Upper lobe of right lung (tissue), 1 donor: ENCODE measurements around the gene IL1RL2. TPM values are rescaled to one million over a fixed set of nuclear protein-coding genes. Genes with fewer than 3 reads are reported as not detected.

Experiments
- ATAC-seq: fragments of 200-7000 bp; cut with Tn5 transposase; one replicate; pipeline ENCODE4 v1.9.1; 2020; ENCODE audit warnings: mild to moderate bottlenecking, moderate library complexity
- DNase-seq: peaks from one replicate; pipeline ENCODE4 v3.0.0-alpha.2; 2020
- H3K27ac ChIP-seq: fragments of 200-600 bp; one replicate; pipeline ENCODE4 v1.8.0; 2022
- H3K27me3 ChIP-seq: fragments of 200-600 bp; one replicate; pipeline ENCODE4 v1.8.0; 2022; ENCODE audit warnings: mild to moderate bottlenecking
- H3K36me3 ChIP-seq: fragments of 200-600 bp; one replicate; pipeline ENCODE4 v1.8.0; 2022
- H3K4me1 ChIP-seq: fragments of 200-600 bp; one replicate; pipeline ENCODE4 v1.8.0; 2022
- H3K4me3 ChIP-seq: fragments of 200-600 bp; one replicate; pipeline ENCODE4 v1.8.0; 2022; ENCODE audit warnings: mild to moderate bottlenecking
- H3K9me3 ChIP-seq: fragments of 200-600 bp; one replicate; pipeline ENCODE4 v1.8.0; 2022
- CTCF ChIP-seq: fragments of 200-600 bp; IDR thresholded peaks from one replicate; pipeline ENCODE4 v1.8.0; 2022; ENCODE audit warnings: antibody characterized with exemption
- intact Hi-C: fragments of 100-400 bp; cut with DNase I; formaldehyde crosslinking; loops from one replicate; pipeline ENCODE4 v1.11.0; 2022
- total RNA-seq: library from RNA; stranded (reverse); fragmentation: NEBNext Ultra II Directional; extraction: Animal tissue kit (Norgen Biotek cat#: 25700); gene quantifications from one replicate; pipeline ENCODE4 v1.2.1, GENCODE V29; 2021
- donor health status: DM: no; HTN: yes; CAD: no; lungs with severe emphysema.

IL1RL2 gene
- total RNA-seq, 1 donor from 2014 or later = 0.58 TPM

GRCh38 chr2:102239344-102239743, 52.5 kb downstream of the IL1RL2 start:
- Histone ChIP-seq H3K36me3 (no peaks in the 10 kb centered on the region), H3K4me1 (peaks cover 5% of the 10 kb centered on the region), H3K4me3 (no peak overlapping the region), H3K27ac (peak overlapping the region; percentile 3), H3K9me3 (no peaks in the 10 kb centered on the region), H3K27me3 (no peaks in the 10 kb centered on the region)
- no peak for TF ChIP-seq CTCF
- ATAC-seq = no peak
- intact Hi-C loops = loop anchor here (10.0 kb wide), 2 partner anchors 55 to 215 kb away; partner anchors contain the start of gene IL1RL2
- DNase-seq = no peak

GRCh38 chr2:102240640-102241370, 54.0 kb downstream of the IL1RL2 start:
- Histone ChIP-seq H3K27me3 (no peaks in the 10 kb centered on the region), H3K27ac (peak overlapping the region; percentile 43), H3K36me3 (no peaks in the 10 kb centered on the region), H3K4me1 (peaks cover 5% of the 10 kb centered on the region), H3K4me3 (no peak overlapping the region), H3K9me3 (no peaks in the 10 kb centered on the region)
- peak; percentile 95 for DNase-seq
- peak; percentile 98 for TF ChIP-seq CTCF
- peak; percentile 98 for ATAC-seq
- intact Hi-C loops = loop anchor here (10.0 kb wide), 1 partner anchor 114 kb away; the partner anchor contains the start of gene IL18R1

GRCh38 chr2:102241616-102242305, 54.9 kb downstream of the IL1RL2 start:
- Histone ChIP-seq H3K36me3 (no peaks in the 10 kb centered on the region), H3K4me3 (no peak overlapping the region), H3K27me3 (no peaks in the 10 kb centered on the region), H3K9me3 (no peaks in the 10 kb centered on the region), H3K4me1 (peaks cover 5% of the 10 kb centered on the region), H3K27ac (peak overlapping the region; percentile 4)
- ATAC-seq = no peak
- no peak for DNase-seq
- TF ChIP-seq CTCF = no peak
- intact Hi-C loops = loop anchor here (10.0 kb wide), 1 partner anchor 113 kb away; the partner anchor contains the start of gene IL18R1

- no peak overlapping the region for H3K4me3 ChIP-seq
- DNase-seq (no peak), ATAC-seq (no peak)
- no peak for TF ChIP-seq CTCF
- H3K9me3 ChIP-seq = no peaks in the 10 kb centered on the region
- intact Hi-C loops = loop anchor here (10.0 kb wide), 1 partner anchor 109 kb away; the partner anchor contains the start of gene IL18R1
- no peaks in the 10 kb centered on the region for H3K36me3 ChIP-seq
- peaks cover 5% of the 10 kb centered on the region for H3K4me1 ChIP-seq
- no peaks in the 10 kb centered on the region for H3K27me3 ChIP-seq
- H3K27ac ChIP-seq = no peak overlapping the region
These were observed 58.7 kb downstream of the IL1RL2 start for GRCh38 chr2:102245266-102246151.

GRCh38 chr2:102250278-102250821, 63.5 kb downstream of the IL1RL2 start:
- TF ChIP-seq CTCF = no peak
- intact Hi-C loops = no loop called here
- ATAC-seq = peak; percentile 6
- Histone ChIP-seq H3K4me1 (peaks cover 2% of the 10 kb centered on the region), H3K4me3 (no peak overlapping the region), H3K27ac (no peak overlapping the region), H3K27me3 (no peaks in the 10 kb centered on the region), H3K9me3 (no peaks in the 10 kb centered on the region), H3K36me3 (no peaks in the 10 kb centered on the region)
- DNase-seq = no peak
